Non-pigmented ciliary epithelial cell (primary cell): Measurements from ENCODE around the gene BLACAT1.
"Not testable (repeated sequence)": the region's sequence is repeated elsewhere in the genome, so short reads cannot be mapped to it uniquely, and the experiment has no call there.

ENCODE experiments used
- DNase-seq: peaks from one replicate; pipeline ENCODE4 v3.0.0-alpha.2; 2010; ENCODE audit warnings: low read depth

BLACAT1 gene

DNA sequence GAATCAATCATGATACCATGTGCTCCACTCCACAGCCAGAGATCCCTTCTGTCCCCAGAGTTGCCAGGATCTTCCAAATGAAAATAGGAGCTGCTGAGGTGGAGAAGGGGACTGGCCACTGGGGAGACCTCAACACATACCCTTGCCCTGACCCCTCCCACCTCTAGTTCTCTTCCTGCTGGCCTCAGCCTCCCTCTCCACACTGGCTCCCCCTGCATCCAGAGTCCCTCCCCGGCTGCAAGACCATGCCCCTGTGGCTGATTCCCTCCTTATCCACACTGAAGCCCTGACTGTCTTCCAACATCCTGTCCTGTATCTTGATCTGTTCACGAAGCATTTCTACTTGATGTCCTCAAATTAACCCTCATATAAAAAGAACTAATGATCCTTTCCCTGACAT, 27.5 kb upstream of the BLACAT1 start:
- DNase-seq = no peak

GRCh38 chr1:205482587-205482986, 26.7 kb upstream of the BLACAT1 start:
- not testable (repeated sequence) for DNase-seq

- no peak for DNase-seq
Measured at GRCh38 chr1:205481629-205482151, 25.8 kb upstream of the BLACAT1 start.

DNA sequence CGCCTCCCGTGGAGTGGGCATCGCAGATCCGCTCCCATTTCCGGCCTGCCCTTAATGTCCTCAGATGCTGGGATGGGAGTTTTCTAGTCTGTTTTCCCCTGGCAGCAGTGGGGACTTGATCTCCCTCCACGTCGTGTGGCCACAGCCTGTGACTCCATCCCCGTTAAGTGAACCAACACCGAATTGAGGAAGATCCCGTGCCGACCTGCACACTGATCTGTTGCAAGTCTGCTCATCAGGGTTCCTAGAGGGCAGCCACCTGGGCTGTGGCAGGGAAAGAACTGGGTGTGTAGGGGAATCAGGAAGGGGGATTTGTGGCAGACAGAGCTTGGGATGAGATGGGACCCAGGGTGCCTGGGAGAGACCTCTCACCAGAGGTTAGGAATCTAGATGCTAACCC, 25.4 kb upstream of the BLACAT1 start:
- DNase-seq = no peak

GRCh38 chr1:205480349-205480985, 24.6 kb upstream of the BLACAT1 start:
- no peak for DNase-seq

- not testable (repeated sequence) for DNase-seq
Measured at GRCh38 chr1:205478985-205479384, 23.1 kb upstream of the BLACAT1 start.

GRCh38 chr1:205477759-205478247, 22.0 kb upstream of the BLACAT1 start:
- DNase-seq = no peak

DNA sequence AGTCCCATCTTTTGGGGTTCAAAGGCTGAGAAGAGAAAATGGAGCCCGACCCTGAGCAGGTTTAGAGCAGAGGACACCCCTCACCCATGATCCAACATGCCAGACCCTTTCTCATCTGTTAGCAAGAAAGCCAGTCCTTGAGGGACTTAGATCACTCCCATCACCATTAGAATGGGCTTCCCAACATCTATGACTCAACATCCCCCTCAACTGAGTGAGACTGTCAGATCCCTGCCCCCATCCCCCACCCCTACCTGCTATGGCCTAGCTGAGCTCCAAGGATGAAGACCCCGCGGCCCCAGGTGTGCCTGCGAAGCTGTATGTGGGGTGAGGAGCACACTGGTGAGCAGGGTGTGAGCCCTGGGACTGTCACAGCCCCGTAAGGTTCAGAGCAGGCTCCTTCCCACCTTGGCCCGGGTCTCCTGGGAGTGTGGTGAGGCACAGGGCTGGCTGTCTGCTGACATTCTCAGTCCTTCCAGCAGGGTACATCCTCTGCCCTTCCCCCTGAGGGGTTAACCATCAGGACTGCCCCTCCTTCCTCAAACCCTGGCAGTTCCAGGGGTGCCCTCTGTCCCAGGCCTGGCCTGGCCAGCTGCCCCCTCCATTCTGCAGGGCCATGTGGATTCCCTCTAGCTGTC, 21.4 kb upstream of the BLACAT1 start:
- DNase-seq = no peak

DNA sequence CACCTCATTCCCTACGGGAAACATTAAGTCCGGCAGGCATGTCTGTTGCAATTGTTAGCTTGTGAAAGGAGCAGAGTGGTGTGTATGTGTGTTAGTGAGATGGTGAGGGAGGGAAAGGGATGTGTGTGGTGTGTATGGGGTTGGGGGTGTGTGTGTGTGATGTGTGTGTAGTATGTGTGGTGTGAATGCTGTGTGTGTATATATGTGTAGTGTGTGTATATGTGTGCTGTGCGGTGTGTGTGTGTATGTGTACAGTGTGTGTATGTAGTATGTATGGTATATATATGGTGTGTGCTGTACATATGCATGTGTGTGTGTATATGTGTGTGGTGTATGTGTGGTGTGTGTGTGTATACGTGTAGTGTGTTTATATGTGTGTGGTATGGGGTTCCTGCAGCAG, 20.8 kb upstream of the BLACAT1 start:
- DNase-seq = no peak

DNA sequence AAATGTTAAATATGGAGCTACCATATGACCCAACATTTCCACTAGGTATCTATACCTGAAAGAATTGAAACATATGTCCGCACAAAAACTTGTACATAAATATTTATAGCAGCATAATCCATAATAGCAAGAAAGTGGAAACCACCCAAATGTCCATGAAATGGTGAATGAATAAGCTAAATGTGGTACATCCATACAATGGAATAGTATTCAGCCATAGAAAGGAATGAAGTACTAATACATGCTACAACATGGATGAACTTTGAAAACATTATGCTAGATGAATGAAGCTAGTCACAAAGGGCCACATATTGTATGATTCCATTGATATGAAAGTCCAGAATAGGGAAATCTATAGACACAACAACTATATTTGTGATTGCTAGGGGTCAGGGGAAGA, 20.0 kb upstream of the BLACAT1 start:
- DNase-seq = no peak

- no peak for DNase-seq
Measured at GRCh38 chr1:205474571-205474970, 18.7 kb upstream of the BLACAT1 start.

GRCh38 chr1:205473966-205474365, 18.1 kb upstream of the BLACAT1 start:
- DNase-seq = no peak

- no peak for DNase-seq
Measured at GRCh38 chr1:205473475-205473874, 17.6 kb upstream of the BLACAT1 start.

DNA sequence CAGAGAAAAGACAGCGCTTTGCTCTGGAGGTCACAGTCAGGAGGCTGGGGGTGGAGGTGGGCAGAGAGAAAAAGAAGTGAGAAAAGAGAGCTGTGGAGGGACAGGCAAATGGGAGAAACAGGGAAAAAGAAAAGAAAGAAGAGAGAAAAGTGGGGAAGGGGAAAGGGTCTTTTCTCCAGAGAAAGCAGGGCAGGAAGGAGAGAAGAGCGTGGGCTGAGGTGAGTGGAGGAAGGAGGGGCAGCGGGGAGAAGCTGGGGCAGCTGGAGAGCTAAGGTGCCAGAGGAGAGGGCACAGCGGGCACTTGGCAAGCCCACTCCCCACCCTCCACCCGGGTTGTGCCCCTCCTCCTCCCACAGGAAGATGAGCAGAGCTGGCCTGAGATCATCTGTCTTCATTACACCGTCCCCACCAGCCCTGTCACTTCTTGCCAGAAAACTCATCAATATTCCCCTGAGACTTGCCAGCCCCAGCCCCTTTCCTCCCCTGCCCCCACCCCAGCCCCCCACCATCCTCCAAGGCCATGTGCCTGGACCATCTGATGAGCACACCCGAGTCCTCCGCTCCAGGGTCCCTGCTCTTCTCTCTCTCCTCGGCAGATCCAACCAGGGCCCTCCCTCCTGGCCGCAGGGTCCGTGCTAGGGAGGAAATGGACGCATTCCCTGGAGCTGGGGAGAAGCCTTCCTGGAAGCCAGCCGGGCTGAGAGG, 17.0 kb upstream of the BLACAT1 start:
- DNase-seq = no peak

- no peak for DNase-seq
Measured at GRCh38 chr1:205470131-205470530, 14.3 kb upstream of the BLACAT1 start.

- DNase-seq = no peak
Measured at GRCh38 chr1:205466595-205467220, 10.9 kb upstream of the BLACAT1 start.

DNA sequence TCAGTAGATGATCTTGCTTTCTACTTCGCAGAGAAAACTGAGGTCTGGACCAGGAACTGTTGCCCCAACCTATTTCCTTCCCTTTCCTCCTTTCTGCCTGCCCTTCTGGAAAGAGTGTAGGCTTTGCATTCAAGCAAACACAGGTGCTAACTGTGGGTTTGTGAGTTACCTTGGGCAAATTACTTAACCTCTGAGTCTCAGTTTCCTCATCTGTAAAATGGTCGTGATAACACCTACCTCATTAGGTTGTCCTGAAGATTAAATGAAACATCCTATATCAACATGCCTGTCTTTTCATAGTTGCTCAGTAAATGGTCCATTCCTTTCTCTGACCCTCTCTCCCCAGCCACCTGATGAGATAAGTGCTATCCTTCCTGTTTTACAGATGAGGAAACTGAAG, 9.5 kb upstream of the BLACAT1 start:
- no peak for DNase-seq

- DNase-seq = no peak
Measured at GRCh38 chr1:205458777-205459566, 3.1 kb upstream of the BLACAT1 start.

GRCh38 chr1:205456868-205457745, 1.3 kb upstream of the BLACAT1 start:
- DNase-seq = no peak

DNA sequence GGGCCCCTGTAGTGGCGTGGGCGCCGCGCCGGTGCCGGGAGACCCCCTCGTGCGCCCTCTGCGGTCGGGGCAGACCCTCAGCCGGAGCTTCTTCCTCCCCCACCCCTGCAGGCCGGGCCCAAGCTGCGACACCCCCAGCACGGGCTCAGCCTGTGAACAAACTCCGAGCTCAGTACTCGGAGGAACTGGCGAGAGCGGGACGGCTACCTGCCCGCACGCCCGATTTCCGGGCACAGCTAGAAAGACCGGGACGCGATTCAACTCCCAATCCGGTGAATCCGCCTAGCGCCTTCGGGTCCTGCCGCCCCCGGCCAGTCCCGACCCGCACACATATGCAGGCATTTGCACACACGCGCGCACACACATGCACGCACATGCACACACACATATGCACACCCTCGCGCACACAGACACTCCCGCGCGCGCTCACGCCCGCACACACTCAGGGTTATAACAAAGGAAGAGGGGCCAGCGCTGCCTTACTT, 580 bp upstream of the BLACAT1 start:
- no peak for DNase-seq
